Measurements from ENCODE around the gene FAM216A.

DNA sequence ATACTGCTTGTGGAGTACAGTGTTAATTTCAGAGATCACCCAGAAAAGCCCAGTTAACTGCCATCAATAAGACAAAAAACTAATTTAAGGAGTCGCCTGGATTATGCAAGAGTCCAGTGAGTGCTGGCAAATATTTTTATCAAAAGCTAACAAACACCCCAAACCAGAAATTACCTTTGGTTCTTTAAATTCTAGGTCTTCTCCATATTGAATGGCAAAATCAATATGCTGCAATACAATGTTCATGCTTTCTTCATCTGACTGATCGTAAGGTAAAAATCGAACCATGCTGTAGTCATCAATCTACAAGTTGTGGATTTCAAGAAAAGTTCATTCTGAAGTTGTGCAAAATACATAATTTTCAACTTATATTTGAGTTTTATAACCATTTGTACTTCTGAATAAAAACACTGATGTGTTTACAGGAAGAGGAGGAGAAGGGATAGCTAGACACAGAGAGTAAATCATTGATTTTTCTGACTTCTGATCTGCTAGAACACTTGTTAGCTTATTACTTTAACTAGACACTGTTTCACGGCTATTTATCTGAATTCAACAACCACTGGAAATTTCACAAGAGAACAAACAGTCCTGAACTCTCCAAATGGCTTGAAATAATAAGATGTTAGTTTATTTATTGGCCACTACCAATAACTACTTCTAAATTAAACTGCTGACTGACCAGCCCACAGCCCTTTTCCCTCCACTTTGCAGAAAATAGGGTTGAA is 14.9 kb upstream of the FAM216A start:
- TF ChIP-seq, protein P1, sequence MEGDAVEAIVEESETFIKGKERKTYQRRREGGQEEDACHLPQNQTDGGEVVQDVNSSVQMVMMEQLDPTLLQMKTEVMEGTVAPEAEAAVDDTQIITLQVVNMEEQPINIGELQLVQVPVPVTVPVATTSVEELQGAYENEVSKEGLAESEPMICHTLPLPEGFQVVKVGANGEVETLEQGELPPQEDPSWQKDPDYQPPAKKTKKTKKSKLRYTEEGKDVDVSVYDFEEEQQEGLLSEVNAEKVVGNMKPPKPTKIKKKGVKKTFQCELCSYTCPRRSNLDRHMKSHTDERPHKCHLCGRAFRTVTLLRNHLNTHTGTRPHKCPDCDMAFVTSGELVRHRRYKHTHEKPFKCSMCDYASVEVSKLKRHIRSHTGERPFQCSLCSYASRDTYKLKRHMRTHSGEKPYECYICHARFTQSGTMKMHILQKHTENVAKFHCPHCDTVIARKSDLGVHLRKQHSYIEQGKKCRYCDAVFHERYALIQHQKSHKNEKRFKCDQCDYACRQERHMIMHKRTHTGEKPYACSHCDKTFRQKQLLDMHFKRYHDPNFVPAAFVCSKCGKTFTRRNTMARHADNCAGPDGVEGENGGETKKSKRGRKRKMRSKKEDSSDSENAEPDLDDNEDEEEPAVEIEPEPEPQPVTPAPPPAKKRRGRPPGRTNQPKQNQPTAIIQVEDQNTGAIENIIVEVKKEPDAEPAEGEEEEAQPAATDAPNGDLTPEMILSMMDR (IDR thresholded peaks at IDR 0.05), result no peak
- TF ChIP-seq POLR2AphosphoS5 (IDR thresholded peaks at IDR 0.05; ENCODE audit: insufficient read depth in 1 of 2, low read depth in 1 of 2) (no peak), POLR2A (IDR thresholded peaks at IDR 0.05) (no peak)

All from vagina (tissue), 2 donors.